Measurements from ENCODE around the gene BMPER.

Gene BMPER

GRCh38 chr7:34036051-34036920 is 130.9 kb downstream of the BMPER start:
- no peak for DNase-seq

- no peak for DNase-seq
Observed at GRCh38 chr7:34036972-34037792, 131.8 kb downstream of the BMPER start.

- no peak for DNase-seq
Observed at GRCh38 chr7:34038816-34039470, 133.6 kb downstream of the BMPER start.

- DNase-seq = no peak
Observed at GRCh38 chr7:34041707-34042106, 136.4 kb downstream of the BMPER start.

- DNase-seq = no peak
Observed at GRCh38 chr7:34042406-34042805, 137.1 kb downstream of the BMPER start.

- no peak for DNase-seq
Observed at GRCh38 chr7:34043461-34044305, 138.3 kb downstream of the BMPER start.

- DNase-seq = no peak
Observed at GRCh38 chr7:34044306-34044643, 138.9 kb downstream of the BMPER start.

- no peak for DNase-seq
Observed at GRCh38 chr7:34044734-34045353, 139.5 kb downstream of the BMPER start.

- no peak for DNase-seq
Observed at GRCh38 chr7:34048445-34048844, 143.1 kb downstream of the BMPER start.

GRCh38 chr7:34054075-34054474 is 148.7 kb downstream of the BMPER start:
- DNase-seq = no peak

- no peak for DNase-seq
Observed at GRCh38 chr7:34057136-34057535, 151.8 kb downstream of the BMPER start.

GRCh38 chr7:34057956-34058355 is 152.6 kb downstream of the BMPER start:
- DNase-seq = no peak

GRCh38 chr7:34058801-34059135 is 153.4 kb downstream of the BMPER start:
- DNase-seq = no peak

- no peak for DNase-seq
Observed at GRCh38 chr7:34059136-34059828, 153.9 kb downstream of the BMPER start.

- no peak for DNase-seq
Observed at GRCh38 chr7:34060196-34060947, 155.0 kb downstream of the BMPER start.

GRCh38 chr7:34061149-34061548 is 155.8 kb downstream of the BMPER start:
- no peak for DNase-seq

- DNase-seq = no peak
Observed at GRCh38 chr7:34062341-34062740, 157.0 kb downstream of the BMPER start.

- no peak for DNase-seq
Observed at GRCh38 chr7:34062826-34063225, 157.5 kb downstream of the BMPER start.

- DNase-seq = no peak
Observed at GRCh38 chr7:34064519-34065158, 159.3 kb downstream of the BMPER start.

- no peak for DNase-seq
Observed at GRCh38 chr7:34066411-34066810, 161.1 kb downstream of the BMPER start.
